Naive thymus-derived CD4-positive, alpha-beta T cell (primary cell): ENCODE measurements around the gene COPS3. TPM values are rescaled to one million over a fixed set of nuclear protein-coding genes. Genes with fewer than 3 reads are reported as not detected.
"Not testable (repeated sequence)": the region's sequence is repeated elsewhere in the genome, so short reads cannot be mapped to it uniquely, and the experiment has no call there.

Source experiments
- ATAC-seq: fragments of 150-1000 bp; cut with Tn5 transposase; 2 replicates; pipeline ENCODE4 v1.10.0; 2021; ENCODE audit warnings: mild to moderate bottlenecking, moderate library complexity
- CTCF ChIA-PET: fragments of 350-600 bp; sonication (Branson Sonifier 250); formaldehyde crosslinking; loops from one replicate; lab custom pipeline; 2021; ENCODE audit warnings: antibody characterized with exemption; lab: Charles Lee
- POLR2A ChIA-PET: fragments of 350-600 bp; sonication (Branson Sonifier 250); formaldehyde crosslinking; loops from one replicate; lab custom pipeline; 2021; ENCODE audit warnings: antibody characterized with exemption, inconsistent platforms; lab: Charles Lee
- DNase-seq, 9 donors: peaks; one replicate each; pipeline versions ENCODE4 v3.0.0 to v3.0.0-alpha.2; 2020 to 2022; ENCODE audit warnings: mixed read lengths in 1 of 9
- H3K27ac ChIP-seq: one replicate; pipeline ENCODE4 v1.7.0; 2013; ENCODE audit warnings: mild to moderate bottlenecking, low read depth, low read length, moderate library complexity
- H3K27me3 ChIP-seq, 2 donors: one replicate each; pipeline ENCODE4 v1.7.0; 2013; ENCODE audit warnings: low read length in 2 of 2, mild to moderate bottlenecking in 2 of 2, moderate library complexity in 2 of 2; ENCODE audit not compliant: control insufficient read depth in 2 of 2, insufficient read depth in 2 of 2
- H3K36me3 ChIP-seq, 3 experiments: 1 replicate in 2 of 3; 2 replicates in 1 of 3; pipeline ENCODE4 v1.7.0; 2013; ENCODE audit warnings: low read length in 3 of 3, mild to moderate bottlenecking in 3 of 3, moderate library complexity in 1 of 3; ENCODE audit not compliant: insufficient read depth in 3 of 3, control insufficient read depth in 2 of 3
- H3K4me1 ChIP-seq, 2 donors: one replicate each; pipeline ENCODE4 v1.7.0; 2013; ENCODE audit warnings: low read length in 2 of 2, mild to moderate bottlenecking in 2 of 2, moderate library complexity in 1 of 2; ENCODE audit not compliant: control insufficient read depth in 2 of 2, insufficient read depth in 2 of 2
- H3K4me3 ChIP-seq: 2 replicates; pipeline ENCODE4 v1.7.0; 2013; ENCODE audit warnings: mild to moderate bottlenecking, low read length
- H3K9me3 ChIP-seq, 3 experiments: 1 replicate in 2 of 3; 2 replicates in 1 of 3; pipeline ENCODE4 v1.7.0; 2013; ENCODE audit warnings: low read length in 3 of 3; ENCODE audit not compliant: control insufficient read depth in 2 of 3
- H3K27ac Mint-ChIP-seq, 9 donors: one replicate each; pipeline ENCODE4 v1.8.0; 2020 to 2022; ENCODE audit warnings: mixed read lengths in 9 of 9, mild to moderate bottlenecking in 8 of 9, moderate library complexity in 5 of 9, inconsistent platforms in 2 of 9
- H3K27me3 Mint-ChIP-seq, 5 donors: one replicate each; pipeline ENCODE4 v1.8.0; 2021 to 2022; ENCODE audit warnings: mixed read lengths in 5 of 5, mild to moderate bottlenecking in 1 of 5
- H3K36me3 Mint-ChIP-seq, 5 donors: one replicate each; pipeline ENCODE4 v1.8.0; 2020 to 2022; ENCODE audit warnings: mixed read lengths in 5 of 5, mild to moderate bottlenecking in 3 of 5, inconsistent platforms in 1 of 5
- H3K4me1 Mint-ChIP-seq, 7 donors: one replicate each; pipeline ENCODE4 v1.8.0; 2020 to 2022; ENCODE audit warnings: mixed read lengths in 7 of 7, mild to moderate bottlenecking in 3 of 7, inconsistent platforms in 1 of 7
- H3K4me3 Mint-ChIP-seq, 10 donors: one replicate each; pipeline ENCODE4 v1.8.0; 2020 to 2022; ENCODE audit warnings: mild to moderate bottlenecking in 10 of 10, mixed read lengths in 10 of 10, moderate library complexity in 6 of 10, inconsistent platforms in 2 of 10
- H3K9me3 Mint-ChIP-seq, 11 donors: one replicate each; pipeline ENCODE4 v1.8.0; 2020 to 2022; ENCODE audit warnings: mixed read lengths in 11 of 11, mild to moderate bottlenecking in 4 of 11, inconsistent platforms in 1 of 11, moderate library complexity in 1 of 11
- intact Hi-C, 2 donors: fragments of 100-400 bp; cut with micrococcal nuclease; formaldehyde crosslinking; loops; one replicate each; pipeline ENCODE4 v1.15.1; 2023
- polyA plus RNA-seq, 2 donors: library from polyadenylated mRNA; unstranded; fragments of 300-500 nt; fragmentation: Illumina TruSeq; gene quantifications; one replicate each; pipeline ENCODE4 v1.2.3, GENCODE V29; 2021
- total RNA-seq, 6 experiments: library from RNA in 5 of 6; stranded (reverse) in 5 of 6; gene quantifications; 1 replicate in 5 of 6; 2 replicates in 1 of 6; pipeline ENCODE4 v1.2.3 and lab custom pipeline; 2021 to 2026

The COPS3 gene
- total and polyA plus RNA-seq, 7 experiments from 2014 or later: 44.7 to 98.7 (median 76.5) TPM

DNA sequence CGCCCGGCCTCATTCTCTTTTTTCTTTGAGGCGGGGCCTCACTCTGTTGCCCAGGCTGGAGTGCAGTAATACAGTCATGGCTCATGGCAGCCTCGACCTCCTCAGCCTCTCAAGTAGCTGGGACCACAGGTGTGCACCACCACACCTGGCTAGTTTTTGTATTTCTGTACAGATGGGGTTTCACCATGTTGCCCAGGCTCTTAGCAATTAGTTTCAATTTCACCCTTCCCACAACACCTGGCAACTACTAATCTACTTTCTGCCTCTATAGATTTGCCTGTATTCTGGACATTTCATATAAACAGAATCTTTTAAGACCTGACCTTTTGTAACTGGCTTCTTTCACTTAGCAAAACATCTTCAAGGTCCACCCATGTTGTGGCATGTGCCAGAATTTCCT is 14.1 kb upstream of the COPS3 start:
- H3K4me3 Mint-ChIP-seq: no peak overlapping the region
- ChIA-PET CTCF (no interaction called here), POLR2A (no interaction called here)
- no peaks in the 10 kb centered on the region for H3K36me3 Mint-ChIP-seq
- no peak overlapping the region for H3K27ac Mint-ChIP-seq
- H3K4me3 ChIP-seq: no peak overlapping the region
- no peaks in the 10 kb centered on the region for H3K9me3 ChIP-seq
- H3K36me3 ChIP-seq: no peaks in the 10 kb centered on the region
- H3K9me3 Mint-ChIP-seq: peaks cover 0 to 3% (median 0%) of the 10 kb centered on the region in 11 donors
- H3K4me1 ChIP-seq: no peaks in the 10 kb centered on the region
- H3K27ac ChIP-seq: no peak overlapping the region
- intact Hi-C loops: no loop called here
- no peaks in the 10 kb centered on the region for H3K27me3 ChIP-seq
- no peak for DNase-seq
- peaks cover 0 to 13% (median 2%) of the 10 kb centered on the region in 7 donors for H3K4me1 Mint-ChIP-seq
- ATAC-seq: no peak
- peaks cover 0 to 2% (median 0%) of the 10 kb centered on the region in 5 donors for H3K27me3 Mint-ChIP-seq

DNA sequence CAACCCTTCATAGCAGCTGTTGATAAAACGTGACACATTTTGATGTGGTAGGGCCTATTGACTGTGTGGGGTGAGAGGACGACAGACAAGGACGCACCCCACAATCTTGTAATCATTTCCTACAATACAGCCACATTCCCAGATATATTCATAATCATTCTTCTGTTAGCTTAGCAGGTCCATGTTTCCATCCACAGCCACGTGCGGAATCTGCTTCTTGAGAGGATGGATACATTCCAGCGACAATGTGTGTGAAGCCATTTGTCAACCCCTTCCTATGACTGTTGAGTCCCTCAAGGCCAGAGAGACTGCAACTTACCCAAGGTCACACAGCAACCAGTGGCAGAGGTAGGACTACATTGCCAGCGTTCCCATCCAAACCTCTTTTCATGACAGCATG is 8.7 kb upstream of the COPS3 start:
- Mint-ChIP-seq H3K27ac (no peak overlapping the region), H3K4me3 (no peak overlapping the region), H3K27me3 (peaks cover 0 to 2% (median 0%) of the 10 kb centered on the region in 5 donors), H3K36me3 (no peaks in the 10 kb centered on the region), H3K4me1 (no peaks in the 10 kb centered on the region), H3K9me3 (peaks cover 0 to 2% (median 0%) of the 10 kb centered on the region in 11 donors)
- ATAC-seq: no peak
- Histone ChIP-seq H3K4me1 (no peaks in the 10 kb centered on the region), H3K27ac (no peak overlapping the region), H3K36me3 (no peaks in the 10 kb centered on the region), H3K27me3 (no peaks in the 10 kb centered on the region), H3K4me3 (no peak overlapping the region), H3K9me3 (no peaks in the 10 kb centered on the region)
- DNase-seq: no peak
- POLR2A ChIA-PET: interaction anchor here (0.8 kb wide), 1 partner anchor 11 kb away, joined by 3 read pairs; no protein-coding TSS in a partner anchor
- intact Hi-C loops: loop anchor here in 1 of 2 donors (10.0 kb wide), 1 partner anchor 855 kb away; no protein-coding TSS in a partner anchor
- CTCF ChIA-PET: no interaction called here

DNA sequence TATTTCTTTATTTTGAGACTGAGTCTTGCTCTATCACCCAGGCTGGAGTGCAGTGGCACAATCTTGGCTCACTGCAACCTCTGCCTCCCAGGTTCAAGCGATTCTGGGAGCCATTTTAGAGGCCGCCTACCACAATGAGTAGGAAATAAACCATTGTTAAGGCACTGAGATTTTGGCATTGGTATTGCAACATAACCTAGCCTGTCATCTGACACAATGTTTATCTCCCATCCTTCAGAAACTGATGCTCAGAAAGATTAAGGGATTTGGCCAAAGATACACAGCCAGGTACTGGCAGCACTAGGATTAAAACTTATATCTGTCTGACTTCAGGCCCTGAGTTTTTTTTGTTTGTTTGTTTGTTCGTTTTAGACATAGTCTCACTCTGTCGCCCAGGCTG is 8.0 kb upstream of the COPS3 start:
- intact Hi-C loops: loop anchor here in 1 of 2 donors (10.0 kb wide), 1 partner anchor 854 kb away; no protein-coding TSS in a partner anchor
- H3K4me3 ChIP-seq: no peak overlapping the region

DNA sequence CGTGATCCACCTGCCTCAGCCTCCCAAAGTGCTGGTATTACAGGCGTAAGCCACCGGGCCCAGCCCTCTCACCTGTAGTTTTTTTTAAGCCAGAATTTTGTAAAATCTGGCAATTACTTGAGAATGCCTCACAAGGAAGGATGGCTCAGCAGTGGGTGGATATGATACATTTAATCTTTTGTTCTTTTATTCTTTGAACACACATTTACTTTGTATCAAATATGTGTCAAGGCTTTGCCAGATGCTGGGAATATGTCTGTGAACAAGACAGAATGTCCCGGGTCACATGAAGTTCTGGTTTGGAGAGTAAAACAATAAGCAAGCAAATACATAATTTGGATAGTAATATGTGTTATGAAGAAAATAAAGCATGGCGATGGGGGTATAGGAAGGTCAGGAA is 4.9 kb upstream of the COPS3 start:
- Mint-ChIP-seq H3K27me3 (peaks cover 0 to 4% (median 0%) of the 10 kb centered on the region in 5 donors), H3K9me3 (peaks cover 0 to 2% (median 0%) of the 10 kb centered on the region in 11 donors), H3K36me3 (no peaks in the 10 kb centered on the region), H3K4me1 (peaks cover 8 to 14% (median 10%) of the 10 kb centered on the region in 7 donors), H3K4me3 (no peak overlapping the region), H3K27ac (peak overlapping the region in 1 of 9 donors; percentile 23)
- DNase-seq (no peak), ATAC-seq (no peak)
- no peaks in the 10 kb centered on the region for H3K9me3 ChIP-seq
- CTCF ChIA-PET: interaction anchor here (0.7 kb wide), 1 partner anchor 27 kb away, joined by 3 read pairs; no protein-coding TSS in a partner anchor
- peaks cover 5 to 6% of the 10 kb centered on the region in 2 donors for H3K4me1 ChIP-seq
- no peak overlapping the region for H3K27ac ChIP-seq
- no peak overlapping the region for H3K4me3 ChIP-seq
- H3K27me3 ChIP-seq: no peaks in the 10 kb centered on the region
- intact Hi-C loops: loop anchor here in 1 of 2 donors (10.0 kb wide), 1 partner anchor 851 kb away; no protein-coding TSS in a partner anchor
- peaks cover 0 to under 1% (median 0%) of the 10 kb centered on the region in 3 experiments for H3K36me3 ChIP-seq
- POLR2A ChIA-PET: no interaction called here

More for the DNA sequence above, 8.0 kb upstream of the COPS3 start:
- no peak overlapping the region for H3K27ac ChIP-seq
- ChIA-PET CTCF (no interaction called here), POLR2A (interaction anchor here (0.8 kb wide), 1 partner anchor 11 kb away, joined by 3 read pairs; no protein-coding TSS in a partner anchor)
- no peaks in the 10 kb centered on the region for H3K36me3 ChIP-seq
- Mint-ChIP-seq H3K9me3 (peaks cover 0 to 2% (median 0%) of the 10 kb centered on the region in 11 donors), H3K36me3 (no peaks in the 10 kb centered on the region), H3K4me3 (no peak overlapping the region), H3K27ac (no peak overlapping the region), H3K4me1 (no peaks in the 10 kb centered on the region), H3K27me3 (peaks cover 0 to 2% (median 0%) of the 10 kb centered on the region in 5 donors)
- no peaks in the 10 kb centered on the region for H3K9me3 ChIP-seq
- no peak for DNase-seq
- no peaks in the 10 kb centered on the region for H3K4me1 ChIP-seq
- ATAC-seq: no peak
- no peaks in the 10 kb centered on the region for H3K27me3 ChIP-seq

DNA sequence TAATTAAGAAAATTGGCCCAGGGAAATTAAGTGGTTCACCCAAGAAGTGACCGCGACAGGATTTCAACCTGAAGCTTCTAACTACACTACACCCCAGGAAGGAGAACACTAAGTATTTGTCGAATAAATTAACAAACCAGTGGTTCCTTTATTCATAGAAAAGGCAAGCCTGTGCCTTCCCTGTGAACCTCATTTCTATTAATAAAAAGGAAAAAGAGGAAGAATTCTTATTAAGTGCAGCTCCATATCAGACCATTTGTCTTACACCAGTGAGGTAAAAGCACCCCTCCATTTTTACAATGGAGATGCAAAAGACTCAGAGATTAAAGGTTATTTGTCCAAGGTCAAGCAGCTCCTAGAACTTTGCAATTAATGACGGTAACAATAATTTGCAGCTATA is 1.7 kb downstream of the COPS3 start:
- no peak overlapping the region for H3K4me3 ChIP-seq
- H3K27ac ChIP-seq: peak overlapping the region; percentile 95

DNA sequence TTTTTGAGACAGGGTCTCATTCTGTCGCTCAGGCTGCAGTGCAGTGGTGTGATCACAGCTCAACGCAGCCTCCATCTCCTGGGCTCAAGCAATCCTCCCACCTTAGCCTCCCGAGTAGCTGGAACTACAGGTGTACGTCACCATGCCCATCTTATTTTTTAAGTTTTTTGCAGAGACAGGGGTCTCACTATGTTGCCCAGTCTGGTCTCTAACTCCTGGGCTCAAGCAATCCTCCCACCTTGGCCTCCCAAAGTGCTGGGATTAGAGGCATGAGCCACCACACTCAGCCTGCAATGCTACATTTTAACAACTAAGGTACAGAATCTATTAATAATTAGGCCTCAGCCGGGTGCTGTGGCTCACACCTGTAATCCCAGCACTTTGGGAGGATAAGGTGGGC is 3.6 kb downstream of the COPS3 start:
- DNase-seq, H3K27me3 ChIP-seq, intact Hi-C loops, H3K27me3 Mint-ChIP-seq, POLR2A ChIA-PET, H3K4me3 ChIP-seq, ATAC-seq, H3K9me3 Mint-ChIP-seq, H3K9me3 ChIP-seq, CTCF ChIA-PET: not testable (repeated sequence)
- Mint-ChIP-seq H3K27ac (peak overlapping the region in 3 of 9 donors; percentile 8 to 26 (median 14)), H3K36me3 (peaks cover 0 to 13% (median 4%) of the 10 kb centered on the region in 5 donors), H3K4me1 (peaks cover 22 to 60% (median 48%) of the 10 kb centered on the region in 7 donors), H3K4me3 (peak overlapping the region in 1 of 10 donors; percentile 32)
- H3K4me1 ChIP-seq: peaks cover 17 to 24% of the 10 kb centered on the region in 2 donors
- peaks cover 0 to 34% (median 0%) of the 10 kb centered on the region in 3 experiments for H3K36me3 ChIP-seq
- peak overlapping the region; percentile 10 for H3K27ac ChIP-seq

More for the DNA sequence above, 1.7 kb downstream of the COPS3 start:
- Mint-ChIP-seq H3K36me3 (peaks cover 0 to 7% (median 0%) of the 10 kb centered on the region in 5 donors), H3K9me3 (no peaks in the 10 kb centered on the region), H3K27ac (peak overlapping the region in 6 of 9 donors; percentile 30 to 91 (median 52)), H3K27me3 (peaks cover 0 to 4% (median 0%) of the 10 kb centered on the region in 5 donors), H3K4me3 (peak overlapping the region; percentile 77 to 95 (median 92)), H3K4me1 (peaks cover 22 to 52% (median 44%) of the 10 kb centered on the region in 7 donors)
- no peaks in the 10 kb centered on the region for H3K27me3 ChIP-seq
- ChIA-PET CTCF (interaction anchor here (1.3 kb wide), 1 partner anchor 124 kb away, joined by 3 read pairs; no protein-coding TSS in a partner anchor), POLR2A (interaction anchor here (0.7 to 2.0 kb wide), 4 partner anchors 12 to 154 kb away, joined by 3 to 8 read pairs (median 4); partner anchors contain the start of gene FLCN)
- H3K9me3 ChIP-seq: no peaks in the 10 kb centered on the region
- peaks cover 17 to 24% of the 10 kb centered on the region in 2 donors for H3K4me1 ChIP-seq
- intact Hi-C loops: no loop called here
- ATAC-seq: no peak
- DNase-seq: no peak
- H3K36me3 ChIP-seq: peaks cover 0 to 16% (median 0%) of the 10 kb centered on the region in 3 experiments
